Epithelial cell of umbilical artery (primary cell): ENCODE data around the gene CARS2. TPM values are rescaled to one million over a fixed set of nuclear protein-coding genes. Genes with fewer than 3 reads are reported as not detected.

Source experiments
- total RNA-seq: library from RNA; depleted of rRNA; stranded (reverse); fragments of >200 nt; gene quantifications from 2 replicates; pipeline ENCODE4 v1.2.3, GENCODE V29; 2014

Gene CARS2
- 52.1 and 70.5 TPM in 2 replicates for total RNA-seq

DNA sequence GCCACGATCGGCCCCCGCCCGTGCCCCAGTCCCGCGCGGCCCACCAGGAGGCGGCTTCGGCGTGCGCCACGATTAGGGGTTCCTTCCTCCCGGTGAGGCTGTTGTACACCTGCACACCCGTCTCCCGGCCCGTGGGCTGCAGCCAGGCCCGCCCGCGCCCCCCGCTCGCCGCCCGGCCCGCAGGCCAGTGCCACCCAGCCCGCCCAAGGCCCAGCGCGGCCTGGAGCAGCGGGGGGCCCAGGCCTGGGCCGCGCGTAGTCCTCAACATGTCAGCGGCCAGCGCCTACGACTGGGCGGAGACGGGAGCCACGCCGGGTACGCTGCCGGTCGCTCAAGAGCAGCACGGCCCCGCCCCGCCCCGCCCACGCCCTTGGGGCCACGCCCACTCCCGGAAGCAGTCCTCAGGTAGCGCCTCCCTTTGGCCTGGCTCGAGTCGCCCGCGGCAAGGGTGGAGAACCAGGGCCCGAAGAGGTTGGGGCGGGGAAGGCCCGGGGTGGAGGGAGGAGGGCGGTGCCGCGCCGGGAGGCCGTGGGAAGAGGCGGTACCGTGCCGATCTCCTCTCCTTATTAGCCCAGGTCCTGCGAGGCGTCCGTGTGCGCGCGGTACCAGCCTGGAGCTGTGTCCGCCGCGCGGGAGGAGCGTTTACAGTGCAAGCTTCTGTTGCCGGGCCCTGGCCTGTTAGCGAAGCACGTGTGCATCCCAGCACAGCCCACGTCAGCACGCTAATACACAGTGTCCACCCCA lies at the start of gene CARS2:
Gene CARS2 (minus strand): TSS at position 291 of the 744 bp plus-strand sequence. CDS start 23 bp downstream, at position 268.

GRCh38 chr13:110713642-110713952 lies 7.7 kb upstream of the CARS2 start, which contains the start of gene ING1:
ING1 (plus strand) TSS chr13:110713700; CDS start chr13:110714150, 450 bp downstream.

GRCh38 chr13:110615322-110616102 lies 90.4 kb downstream of the CARS2 start, which contains the start of gene NAXD:
NAXD (plus strand) TSS chr13:110615545; CDS start chr13:110615602, 57 bp downstream.

Other genes with a start within 250 kb of the CARS2 start
- 2.4 and 2.6 TPM in 2 replicates for gene RAB20, start 144.4 kb downstream of the CARS2 start, total RNA-seq
- gene NAXD, start 90.6 kb downstream of the CARS2 start, total RNA-seq: 11.7 and 15.3 TPM in 2 replicates
- gene ING1, start 7.6 kb upstream of the CARS2 start, total RNA-seq: 10.0 and 13.6 TPM in 2 replicates
- gene ANKRD10, start 209.0 kb upstream of the CARS2 start, total RNA-seq: 54.6 and 58.4 TPM in 2 replicates